GM21447 (cell line): ENCODE measurements around the gene PCSK4.
"Not testable (repeated sequence)": the region's sequence is repeated elsewhere in the genome, so short reads cannot be mapped to it uniquely, and the experiment has no call there.

Experiments
- ATAC-seq: cut with Tn5 transposase; IDR thresholded peaks from one replicate; pipeline ENCODE4 v1.9.1; 2021; ENCODE audit not compliant: unreplicated experiment

Gene PCSK4

GRCh38 chr19:1490311-1491113 lies at the start of gene PCSK4:
Gene PCSK4 (minus strand): TSS chr19:1490350. CDS start chr19:1490346, 4 bp downstream.
- peak; percentile 86 for ATAC-seq

- not testable (repeated sequence) for ATAC-seq
These were observed 49.6 kb upstream of the PCSK4 start for GRCh38 chr19:1539749-1540148.

GRCh38 chr19:1538978-1539377 lies 48.8 kb upstream of the PCSK4 start:
- no peak for ATAC-seq

GRCh38 chr19:1535699-1536098 lies 45.5 kb upstream of the PCSK4 start:
- ATAC-seq = not testable (repeated sequence)

GRCh38 chr19:1534972-1535371 lies 44.8 kb upstream of the PCSK4 start:
- no peak for ATAC-seq

GRCh38 chr19:1533510-1534150 lies 43.5 kb upstream of the PCSK4 start:
- ATAC-seq = no peak

GRCh38 chr19:1532003-1532402 lies 41.9 kb upstream of the PCSK4 start:
- ATAC-seq = no peak

GRCh38 chr19:1531587-1531986 lies 41.4 kb upstream of the PCSK4 start:
- no peak for ATAC-seq

GRCh38 chr19:1530856-1531255 lies 40.7 kb upstream of the PCSK4 start:
- ATAC-seq = not testable (repeated sequence)

GRCh38 chr19:1529430-1529816 lies 39.3 kb upstream of the PCSK4 start:
- no peak for ATAC-seq

GRCh38 chr19:1528596-1529429 lies 38.7 kb upstream of the PCSK4 start:
- ATAC-seq = no peak

GRCh38 chr19:1527650-1528309 lies 37.6 kb upstream of the PCSK4 start:
- ATAC-seq = no peak

GRCh38 chr19:1526979-1527649 lies 37.0 kb upstream of the PCSK4 start:
- ATAC-seq = no peak

- no peak for ATAC-seq
These were observed 36.1 kb upstream of the PCSK4 start for GRCh38 chr19:1526066-1526778.

GRCh38 chr19:1525343-1525742 lies 35.2 kb upstream of the PCSK4 start:
- no peak for ATAC-seq

GRCh38 chr19:1524972-1525325 lies 34.8 kb upstream of the PCSK4 start:
- ATAC-seq = no peak

GRCh38 chr19:1524287-1524971 lies 34.3 kb upstream of the PCSK4 start:
- no peak for ATAC-seq

GRCh38 chr19:1523412-1524286 lies 33.5 kb upstream of the PCSK4 start, which contains the start of gene PLK5:
Gene PLK5 (plus strand): TSS chr19:1524077. CDS start chr19:1526997, 2,920 bp downstream.
- ATAC-seq = no peak
